Upper lobe of left lung (tissue), 6 donors: ENCODE measurements around the gene RAI1. TPM values are rescaled to one million over a fixed set of nuclear protein-coding genes. Genes with fewer than 3 reads are reported as not detected.

Experiments used
- ATAC-seq, 2 donors: fragments of 200-7000 bp; cut with Tn5 transposase; one replicate each; pipeline ENCODE4 v1.9.1; 2022; ENCODE audit warnings: mild to moderate bottlenecking in 2 of 2, moderate library complexity in 2 of 2; ENCODE audit not compliant: low FRiP score in 2 of 2
- DNase-seq, 2 donors: peaks; one replicate each; pipeline ENCODE4 v3.0.0-alpha.2; 2019 to 2020
- H3K27ac ChIP-seq, 4 donors: fragments of 200-600 bp; sonication (generic); one replicate each; pipeline ENCODE4 v1.5.1; 2016 to 2019
- H3K27me3 ChIP-seq, 4 donors: fragments of 200-600 bp; sonication (generic); one replicate each; pipeline ENCODE4 v1.5.1; 2017 to 2019
- H3K36me3 ChIP-seq, 4 donors: fragments of 200-600 bp; sonication (generic); one replicate each; pipeline ENCODE4 v1.5.1; 2016 to 2019
- H3K4me1 ChIP-seq, 4 donors: fragments of 200-600 bp; sonication (generic); one replicate each; pipeline ENCODE4 v1.5.1; 2018 to 2019
- H3K4me3 ChIP-seq, 4 donors: fragments of 200-600 bp; sonication (generic); one replicate each; pipeline ENCODE4 v1.5.1; 2017 to 2019; ENCODE audit warnings: mild to moderate bottlenecking in 2 of 4, moderate library complexity in 1 of 4
- H3K9me3 ChIP-seq, 4 donors: fragments of 200-600 bp; sonication (generic); one replicate each; pipeline ENCODE4 v1.5.1; 2018 to 2019
- EP300 ChIP-seq, 4 donors: sonication (generic); formaldehyde crosslinking; IDR thresholded peaks; one replicate each; pipeline ENCODE4 v1.5.1; 2017; ENCODE audit warnings: antibody characterized with exemption in 4 of 4, control low read depth in 2 of 4
- POLR2A ChIP-seq, 4 donors: fragments of 450-650 bp; IDR thresholded peaks; one replicate each; pipeline ENCODE4 v1.5.1; 2016 to 2017; ENCODE audit warnings: antibody characterized with exemption in 4 of 4, mild to moderate bottlenecking in 2 of 4
- POLR2AphosphoS5 ChIP-seq, 2 donors: sonication (generic); formaldehyde crosslinking; IDR thresholded peaks; one replicate each; pipeline ENCODE4 v1.5.1; 2017; ENCODE audit warnings: antibody characterized with exemption in 2 of 2
- WGBS, 2 donors: methylation state at CpG; one replicate each; pipeline ENCODE4 v1.1.5; 2017 to 2018; 5-methylcytosine and 5-hydroxymethylcytosine counted together
- total RNA-seq, 6 donors: library from RNA; depleted of rRNA in 4 of 6; stranded (reverse); fragments of >200 nt in 4 of 6; gene quantifications; one replicate each; pipeline versions ENCODE4 v1.1.0 to v1.2.1, GENCODE V29; 2016 to 2021
- TF ChIP-seq, protein P1 (sequence below), 6 experiments: fragments of 450-650 bp in 4 of 6; fragments of 200-600 bp in 2 of 6; sonication (generic) in 2 of 6; IDR thresholded peaks; one replicate each; pipeline ENCODE4 v1.5.1; 2016 to 2019; ENCODE audit warnings: antibody characterized with exemption in 6 of 6
- donor health status: DM: no; HTN: no; CAD: no; lungs with moderate emphysema.
- donor health status: DM: no; HTN: yes; CAD: no; lungs with severe emphysema.

RAI1 gene
- total RNA-seq, 6 donors from 2014 or later: 33.8 to 76.6 (median 41.2) TPM

DNA sequence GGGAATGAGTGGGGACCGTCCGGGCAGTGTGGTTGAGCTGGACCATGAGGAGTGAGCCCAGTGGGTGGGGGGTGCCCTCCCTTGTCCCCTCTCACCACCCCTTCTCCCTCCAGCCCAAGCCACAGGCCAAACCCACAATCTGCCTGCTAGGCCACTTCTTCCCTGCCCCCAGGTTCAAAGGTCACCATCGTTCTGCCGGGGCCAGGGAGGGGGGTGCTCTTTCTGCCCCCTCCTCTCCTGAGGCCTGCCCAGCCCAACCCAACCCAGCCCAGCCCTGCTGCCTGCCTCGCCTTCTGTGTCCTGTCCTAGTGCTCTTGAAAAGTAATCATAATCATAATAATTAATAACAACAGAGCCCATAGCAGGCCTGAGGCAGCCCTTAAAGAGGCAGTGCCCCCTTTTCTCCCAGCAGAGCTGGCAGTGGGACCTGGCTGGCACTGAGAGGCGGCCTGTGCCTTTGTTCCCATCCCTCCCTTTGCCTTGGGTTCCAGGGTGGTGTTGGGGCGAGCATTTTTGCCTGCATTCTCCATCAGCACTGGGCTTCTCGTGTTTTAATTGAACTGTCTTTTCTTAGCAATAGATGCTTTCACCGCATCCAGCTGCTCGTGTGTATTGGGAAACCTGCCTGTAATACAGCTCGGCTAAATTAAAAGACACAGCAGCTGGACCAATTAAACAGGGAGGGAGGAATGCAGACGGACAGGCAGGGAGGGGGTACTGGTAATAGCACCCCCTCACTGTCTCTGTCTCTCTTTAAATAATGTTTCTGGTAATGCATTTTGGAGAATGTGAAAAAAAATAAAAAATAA, 108.8 kb downstream of the RAI1 start:
- Histone ChIP-seq H3K4me1 (peaks cover 7 to 40% (median 18%) of the 10 kb centered on the region in 4 donors), H3K36me3 (peaks cover 3 to 21% (median 18%) of the 10 kb centered on the region in 4 donors), H3K9me3 (no peaks in the 10 kb centered on the region), H3K27me3 (no peaks in the 10 kb centered on the region), H3K4me3 (no peak overlapping the region), H3K27ac (no peak overlapping the region)
- ATAC-seq (no peak), DNase-seq (no peak)
- WGBS, 2 donors: 74 to 89% methylated on average over 8 to 12 of the region's 12 CpGs
- TF ChIP-seq POLR2AphosphoS5 (IDR thresholded peaks at IDR 0.05): no peak
- no peak for TF ChIP-seq EP300 (IDR thresholded peaks at IDR 0.05)
- TF ChIP-seq POLR2A (IDR thresholded peaks at IDR 0.05): no peak
- TF ChIP-seq, protein P1, sequence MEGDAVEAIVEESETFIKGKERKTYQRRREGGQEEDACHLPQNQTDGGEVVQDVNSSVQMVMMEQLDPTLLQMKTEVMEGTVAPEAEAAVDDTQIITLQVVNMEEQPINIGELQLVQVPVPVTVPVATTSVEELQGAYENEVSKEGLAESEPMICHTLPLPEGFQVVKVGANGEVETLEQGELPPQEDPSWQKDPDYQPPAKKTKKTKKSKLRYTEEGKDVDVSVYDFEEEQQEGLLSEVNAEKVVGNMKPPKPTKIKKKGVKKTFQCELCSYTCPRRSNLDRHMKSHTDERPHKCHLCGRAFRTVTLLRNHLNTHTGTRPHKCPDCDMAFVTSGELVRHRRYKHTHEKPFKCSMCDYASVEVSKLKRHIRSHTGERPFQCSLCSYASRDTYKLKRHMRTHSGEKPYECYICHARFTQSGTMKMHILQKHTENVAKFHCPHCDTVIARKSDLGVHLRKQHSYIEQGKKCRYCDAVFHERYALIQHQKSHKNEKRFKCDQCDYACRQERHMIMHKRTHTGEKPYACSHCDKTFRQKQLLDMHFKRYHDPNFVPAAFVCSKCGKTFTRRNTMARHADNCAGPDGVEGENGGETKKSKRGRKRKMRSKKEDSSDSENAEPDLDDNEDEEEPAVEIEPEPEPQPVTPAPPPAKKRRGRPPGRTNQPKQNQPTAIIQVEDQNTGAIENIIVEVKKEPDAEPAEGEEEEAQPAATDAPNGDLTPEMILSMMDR (IDR thresholded peaks at IDR 0.05): no peak

DNA sequence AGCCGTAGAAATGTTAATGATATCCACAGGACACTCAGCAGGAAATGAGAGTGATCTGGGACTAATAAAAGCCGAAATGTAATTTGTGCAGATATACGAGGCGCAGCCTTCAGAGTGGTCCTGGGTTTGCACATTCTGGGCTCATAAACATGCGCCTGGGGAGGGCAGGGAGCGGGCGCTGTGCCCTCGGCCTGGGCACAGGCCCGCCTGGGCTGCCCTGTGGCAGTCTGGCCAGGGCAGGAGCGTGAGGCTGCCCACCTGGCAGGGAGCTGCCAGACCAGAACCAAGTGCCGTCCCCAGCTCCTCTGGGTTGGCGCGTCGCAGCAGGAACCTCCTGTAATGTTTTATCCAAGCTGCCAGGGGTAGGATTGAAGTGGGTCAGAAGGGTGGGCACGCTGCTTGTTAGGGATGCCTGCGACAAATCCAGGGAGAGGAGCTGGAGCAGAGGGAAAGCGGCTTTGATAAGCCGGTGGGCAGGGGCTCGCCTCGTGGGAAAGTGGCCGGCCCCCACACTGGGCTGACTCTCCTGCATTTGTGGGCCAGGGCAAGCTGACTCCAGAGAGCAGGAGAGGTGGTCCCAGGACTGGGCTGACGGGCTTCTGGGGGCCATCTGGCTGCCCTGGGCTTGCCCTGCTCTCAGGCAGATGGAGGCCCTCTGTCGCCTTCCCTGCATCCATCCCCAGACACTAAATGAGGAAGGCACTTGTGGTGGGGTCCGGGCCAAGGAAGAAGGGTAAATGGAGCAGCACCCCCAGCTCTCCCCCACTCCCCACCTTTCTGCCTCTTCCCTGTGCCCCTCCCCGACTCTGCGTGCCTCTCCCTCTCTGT, 109.6 kb downstream of the RAI1 start:
- no peaks in the 10 kb centered on the region for H3K27me3 ChIP-seq
- H3K27ac ChIP-seq: no peak overlapping the region
- 89 to 91% methylated on average over 23 to 26 of the region's 26 CpGs for WGBS, 2 donors
- H3K9me3 ChIP-seq: no peaks in the 10 kb centered on the region
- H3K36me3 ChIP-seq: peaks cover 3 to 29% (median 26%) of the 10 kb centered on the region in 4 donors
- TF ChIP-seq EP300 (IDR thresholded peaks at IDR 0.05): no peak
- TF ChIP-seq POLR2AphosphoS5 (IDR thresholded peaks at IDR 0.05): no peak
- TF ChIP-seq, protein P1 (IDR thresholded peaks at IDR 0.05): no peak
- TF ChIP-seq POLR2A (IDR thresholded peaks at IDR 0.05): no peak
- no peak for ATAC-seq
- peaks cover 7 to 34% (median 17%) of the 10 kb centered on the region in 4 donors for H3K4me1 ChIP-seq
- no peak for DNase-seq
- H3K4me3 ChIP-seq: no peak overlapping the region

DNA sequence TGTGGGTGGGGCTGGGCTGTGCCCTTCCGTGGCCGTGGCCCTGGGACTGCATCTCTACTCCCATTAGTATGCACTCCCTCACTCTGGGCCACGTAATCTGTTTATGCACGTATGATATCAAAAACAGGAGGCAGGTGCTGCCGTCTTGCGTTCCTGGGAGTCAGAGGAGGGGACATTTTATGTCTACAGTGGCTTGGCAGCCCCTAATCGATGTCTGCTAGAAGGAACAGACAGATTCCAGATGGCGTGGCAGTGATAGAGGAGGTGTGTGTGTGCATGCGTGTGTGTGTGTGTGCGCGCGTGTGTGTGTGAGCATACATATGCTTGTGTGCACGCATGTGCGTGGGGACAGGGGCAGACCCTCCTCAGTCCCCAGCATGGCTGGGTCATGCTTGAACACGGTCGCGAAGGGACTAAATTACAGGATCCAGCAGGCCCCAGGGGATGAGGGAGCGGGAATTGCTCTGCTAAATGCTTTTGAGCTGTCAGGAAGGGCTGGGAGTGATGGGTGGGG, 110.8 kb downstream of the RAI1 start:
- H3K4me3 ChIP-seq: no peak overlapping the region
- H3K27me3 ChIP-seq: no peaks in the 10 kb centered on the region
- H3K9me3 ChIP-seq: no peaks in the 10 kb centered on the region
- peaks cover 3 to 42% (median 35%) of the 10 kb centered on the region in 4 donors for H3K36me3 ChIP-seq
- peaks cover 7 to 34% (median 17%) of the 10 kb centered on the region in 4 donors for H3K4me1 ChIP-seq
- no peak for TF ChIP-seq POLR2A (IDR thresholded peaks at IDR 0.05)
- TF ChIP-seq POLR2AphosphoS5 (IDR thresholded peaks at IDR 0.05): no peak
- TF ChIP-seq, protein P1 (IDR thresholded peaks at IDR 0.05): no peak
- TF ChIP-seq EP300 (IDR thresholded peaks at IDR 0.05): no peak
- H3K27ac ChIP-seq: no peak overlapping the region
- DNase-seq: no peak
- no peak for ATAC-seq
- 78 to 81% methylated on average over 17 to 18 of the region's 18 CpGs for WGBS, 2 donors

DNA sequence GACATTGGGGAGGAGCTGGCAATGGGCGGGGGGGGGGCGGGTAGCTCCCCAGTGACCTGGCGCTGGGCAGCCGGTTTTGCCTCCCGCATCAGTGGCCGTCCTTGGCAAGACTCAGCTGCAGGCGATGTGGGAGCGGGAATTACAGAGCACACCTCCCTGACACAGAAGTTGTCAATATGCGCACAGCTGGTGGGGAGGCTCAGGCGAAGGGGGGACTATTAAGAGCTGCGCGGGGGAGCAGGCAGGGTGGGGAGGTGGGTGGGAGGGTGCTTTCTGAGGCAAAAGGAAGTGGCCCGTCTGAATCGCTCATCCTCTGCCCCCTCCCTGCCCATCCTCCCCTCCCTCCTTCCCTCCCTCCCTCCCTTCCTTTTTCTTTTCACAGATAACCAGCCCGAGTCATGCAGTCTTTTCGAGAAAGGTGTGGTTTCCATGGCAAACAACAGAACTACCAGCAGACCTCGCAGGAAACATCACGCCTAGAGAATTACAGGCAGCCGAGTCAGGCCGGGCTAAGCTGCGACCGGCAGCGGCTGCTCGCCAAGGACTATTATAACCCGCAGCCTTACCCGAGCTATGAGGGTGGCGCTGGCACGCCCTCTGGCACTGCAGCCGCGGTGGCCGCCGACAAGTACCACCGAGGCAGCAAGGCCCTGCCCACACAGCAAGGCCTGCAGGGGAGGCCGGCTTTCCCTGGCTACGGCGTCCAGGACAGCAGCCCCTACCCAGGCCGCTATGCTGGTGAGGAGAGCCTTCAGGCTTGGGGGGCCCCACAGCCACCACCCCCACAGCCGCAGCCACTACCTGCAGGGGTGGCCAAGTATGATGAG, 111.5 kb downstream of the RAI1 start:
- WGBS, 2 donors: 30 to 40% methylated on average over 26 to 37 of the region's 38 CpGs
- Histone ChIP-seq H3K4me3 (no peak overlapping the region), H3K27ac (peak overlapping the region in 1 of 4 donors; percentile 4), H3K4me1 (peaks cover 7 to 34% (median 17%) of the 10 kb centered on the region in 4 donors), H3K9me3 (no peaks in the 10 kb centered on the region), H3K36me3 (peaks cover 3 to 48% (median 41%) of the 10 kb centered on the region in 4 donors), H3K27me3 (no peaks in the 10 kb centered on the region)
- DNase-seq (peak in 1 of 2 donors; percentile 84), ATAC-seq (no peak)
- TF ChIP-seq, protein P1 (IDR thresholded peaks at IDR 0.05): no peak
- TF ChIP-seq POLR2AphosphoS5 (IDR thresholded peaks at IDR 0.05) (no peak), POLR2A (IDR thresholded peaks at IDR 0.05) (no peak), EP300 (IDR thresholded peaks at IDR 0.05) (no peak)
